CD4-positive, alpha-beta T cell treated with Interleukin-15 for 1 hour (primary cell): ENCODE data around the gene DHRS7B.
"Not testable (repeated sequence)": the region's sequence is repeated elsewhere in the genome, so short reads cannot be mapped to it uniquely, and the experiment has no call there.

ENCODE experiments used
- DNase-seq: peaks from one replicate; pipeline ENCODE4 v3.0.0-alpha.2; 2020

The DHRS7B gene

GRCh38 chr17:21113049-21113690 is 13.6 kb upstream of the DHRS7B start:
- DNase-seq: no peak

GRCh38 chr17:21113716-21114115 is 13.0 kb upstream of the DHRS7B start:
- DNase-seq: no peak

DNA sequence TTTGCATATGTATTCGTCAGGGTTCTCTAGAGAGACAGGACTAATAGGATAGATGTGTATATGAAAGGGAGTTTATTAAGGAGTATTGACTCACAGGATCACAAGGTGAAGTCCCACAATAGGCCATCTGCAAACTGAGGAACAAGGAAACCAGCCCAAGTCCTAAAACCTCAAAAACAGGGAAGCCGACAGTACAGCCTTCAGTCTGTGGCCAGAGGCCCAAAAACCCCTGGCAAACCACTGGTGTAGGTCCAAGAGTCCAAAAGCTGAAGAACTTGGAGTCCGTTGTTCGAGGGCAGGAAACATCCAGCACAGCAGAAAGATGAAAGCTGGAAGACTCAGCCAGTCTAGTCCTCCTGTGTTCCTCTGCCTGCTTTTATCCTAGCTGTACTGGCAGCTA is 12.0 kb upstream of the DHRS7B start:
- not testable (repeated sequence) for DNase-seq

DNA sequence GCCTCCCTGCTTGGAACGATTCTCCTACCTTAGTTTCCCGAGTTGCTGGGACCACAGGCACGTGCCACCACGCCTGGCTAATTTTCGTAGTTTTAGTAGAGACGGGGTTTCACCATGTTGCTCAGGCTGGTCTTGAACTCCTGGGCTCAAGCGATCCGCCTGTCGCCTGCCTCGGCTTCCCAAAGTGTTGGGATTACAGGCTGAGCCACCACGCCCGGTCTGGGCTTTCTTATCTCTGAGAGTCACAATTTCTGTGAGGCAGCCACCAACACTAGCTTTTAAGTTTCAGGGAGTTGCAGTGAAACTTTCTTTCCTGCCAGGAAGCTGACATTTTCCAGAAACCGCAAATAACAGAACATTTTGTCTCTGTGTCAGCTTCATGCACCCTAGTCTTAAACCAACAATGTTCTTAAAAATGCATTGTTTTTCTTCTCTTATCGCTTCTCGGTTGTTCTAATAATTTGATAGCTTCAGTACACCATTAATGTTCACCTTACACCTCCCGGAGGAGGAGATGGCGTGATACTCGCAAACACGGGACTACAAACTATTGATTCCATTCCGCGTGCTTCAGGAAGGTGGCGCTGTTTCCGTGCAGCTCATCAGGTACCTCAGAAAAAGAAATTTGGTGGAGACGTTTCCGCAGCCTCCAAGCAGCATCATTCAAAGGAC is 7.4 kb upstream of the DHRS7B start:
- peak; percentile 70 for DNase-seq

- no peak for DNase-seq
These were observed 6.9 kb upstream of the DHRS7B start for GRCh38 chr17:21119919-21120249.

DNA sequence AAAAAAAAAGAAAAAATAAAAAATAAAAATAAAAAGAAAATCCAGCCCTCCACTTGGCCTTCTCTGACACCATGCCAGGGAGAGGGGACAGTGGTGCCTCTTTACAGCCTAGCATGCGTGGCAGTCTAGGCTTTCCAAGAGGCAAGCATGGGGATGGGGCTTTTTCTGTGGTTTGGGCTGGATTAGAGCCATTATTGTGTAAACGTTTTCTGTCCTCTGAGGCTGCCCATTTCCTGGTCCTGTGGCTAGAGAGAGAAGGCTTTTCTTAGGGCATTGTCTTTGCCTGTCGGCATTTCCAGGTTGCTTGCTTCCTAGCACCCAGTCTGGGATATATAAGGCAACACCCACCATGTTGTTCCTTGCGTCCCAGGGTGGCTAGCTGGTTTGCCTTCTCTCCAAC is 2.7 kb upstream of the DHRS7B start:
- DNase-seq: no peak

- not testable (repeated sequence) for DNase-seq
These were observed 2.2 kb upstream of the DHRS7B start for GRCh38 chr17:21124517-21124916.

DNA sequence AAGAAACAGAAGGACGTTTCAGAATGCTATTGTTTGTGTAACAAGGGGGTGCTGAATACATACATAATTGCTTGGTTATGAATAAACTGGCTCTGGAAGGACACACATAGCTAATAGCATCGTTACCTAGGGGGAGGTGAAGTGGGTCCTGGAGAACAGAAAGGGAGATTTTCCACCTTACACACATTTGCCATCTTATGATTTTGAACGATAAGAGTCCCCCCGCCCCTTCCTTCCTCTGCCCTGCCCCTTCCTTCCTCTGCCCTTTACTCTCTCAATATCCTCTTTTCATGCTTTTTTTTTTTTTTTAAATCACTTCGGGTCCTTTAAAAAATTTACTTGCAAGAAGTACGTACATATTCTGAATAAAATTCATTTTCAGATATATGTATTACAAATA is 902 bp upstream of the DHRS7B start:
- peak; percentile 70 for DNase-seq

DNA sequence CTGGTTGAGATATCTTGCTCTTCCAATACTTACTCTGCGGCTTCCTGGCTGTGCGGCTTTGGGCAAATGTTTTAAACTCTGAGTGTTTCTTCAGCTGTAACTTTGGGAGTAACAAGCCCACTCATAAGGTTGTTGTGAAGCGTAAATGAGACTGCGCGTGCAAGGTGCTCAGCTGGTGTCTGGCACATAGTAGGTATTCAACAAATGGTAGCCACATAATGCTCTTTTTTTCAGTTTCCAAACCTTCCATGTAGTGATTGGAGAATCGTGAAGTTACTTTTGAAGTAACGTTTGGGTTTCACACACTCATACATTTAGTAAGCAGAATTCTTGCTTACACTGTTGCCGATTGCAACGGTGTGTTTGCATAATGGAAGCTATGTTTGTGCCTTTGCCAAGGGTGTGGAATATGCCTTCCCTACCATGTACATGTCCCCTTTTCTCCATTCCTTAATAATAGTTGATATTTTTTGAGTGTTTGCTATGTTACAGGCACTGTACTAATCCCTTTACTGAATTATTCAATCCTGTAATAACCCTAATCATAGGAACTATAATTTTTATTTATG is 829 bp downstream of the DHRS7B start:
- DNase-seq: no peak

GRCh38 chr17:21129023-21129681 is 2.4 kb downstream of the DHRS7B start:
- DNase-seq: no peak

- DNase-seq: no peak
These were observed 4.4 kb downstream of the DHRS7B start for GRCh38 chr17:21131137-21131536.

GRCh38 chr17:21132428-21132827 is 5.7 kb downstream of the DHRS7B start:
- DNase-seq: peak; percentile 24

- no peak for DNase-seq
These were observed 7.8 kb downstream of the DHRS7B start for GRCh38 chr17:21134559-21134958.

- DNase-seq: peak; percentile 29
These were observed 14.1 kb downstream of the DHRS7B start for GRCh38 chr17:21140911-21141310.

- DNase-seq: no peak
These were observed 14.6 kb downstream of the DHRS7B start for GRCh38 chr17:21141331-21141730.

- DNase-seq: not testable (repeated sequence)
These were observed 15.3 kb downstream of the DHRS7B start for GRCh38 chr17:21142065-21142464.

DNA sequence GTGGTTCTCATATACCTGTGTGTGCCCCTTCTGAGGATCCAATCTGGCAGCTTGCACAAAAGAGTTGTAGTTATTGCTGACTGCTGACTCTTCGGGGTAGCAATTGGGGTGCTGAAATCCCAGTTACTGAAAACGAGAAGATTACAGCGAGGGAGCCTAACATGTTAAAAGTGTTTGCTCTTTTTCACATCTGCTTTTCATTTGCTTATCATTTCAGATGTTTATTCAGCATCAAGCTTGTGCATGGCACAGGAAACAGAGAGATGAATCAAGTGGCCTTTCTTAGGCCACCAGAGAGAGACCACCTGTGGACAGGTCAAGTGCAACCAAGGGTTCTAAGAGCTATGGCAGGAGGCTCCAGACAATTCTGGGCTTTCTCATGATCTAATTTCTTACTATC is 16.9 kb downstream of the DHRS7B start:
- DNase-seq: no peak

- DNase-seq: not testable (repeated sequence)
These were observed 17.5 kb downstream of the DHRS7B start for GRCh38 chr17:21144299-21144698.

GRCh38 chr17:21146362-21147015 is 19.7 kb downstream of the DHRS7B start:
- no peak for DNase-seq

DNA sequence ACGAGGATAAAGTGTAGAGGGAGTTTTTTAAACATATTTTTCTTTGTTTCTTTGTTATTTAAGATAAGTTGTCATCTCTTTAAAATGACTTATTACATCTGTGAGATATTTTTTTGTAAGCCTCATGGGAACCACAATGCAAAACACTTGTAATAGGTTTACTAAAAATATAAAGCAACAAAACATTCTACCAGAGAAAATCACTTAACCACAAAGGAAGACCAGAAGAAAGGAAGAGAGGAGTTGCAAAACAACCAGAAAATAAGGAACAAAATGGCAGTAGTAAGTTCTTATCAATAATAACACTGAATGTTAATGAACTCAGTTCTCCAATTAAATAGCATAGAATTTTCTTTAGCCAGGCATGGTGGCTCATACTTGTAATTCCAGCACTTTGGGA is 22.9 kb downstream of the DHRS7B start:
- DNase-seq: no peak

GRCh38 chr17:21152731-21153130 is 26.0 kb downstream of the DHRS7B start:
- DNase-seq: no peak

- DNase-seq: no peak
These were observed 31.0 kb downstream of the DHRS7B start for GRCh38 chr17:21157586-21158370.

DNA sequence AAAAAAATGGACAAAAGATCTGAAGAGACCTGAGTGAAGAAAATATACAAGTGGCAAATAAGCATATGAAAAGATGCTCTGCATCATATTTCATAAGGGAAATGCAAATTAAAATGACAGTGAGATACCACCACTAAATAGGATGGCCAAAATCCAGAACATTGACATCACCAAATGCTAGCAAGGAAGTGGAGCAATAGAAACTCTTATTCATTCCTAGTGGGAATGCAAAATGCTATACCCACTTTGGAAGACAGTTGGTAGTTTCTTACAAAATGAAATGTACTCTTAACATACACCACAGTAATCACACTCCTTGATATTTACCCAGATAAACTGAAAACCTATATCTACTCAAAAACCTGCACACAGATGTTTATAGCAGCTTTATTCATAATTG is 33.6 kb downstream of the DHRS7B start:
- no peak for DNase-seq
